Left lung (tissue), 10 donors: ENCODE measurements around the gene JUN. TPM values are rescaled to one million over a fixed set of nuclear protein-coding genes. Genes with fewer than 3 reads are reported as not detected.

ENCODE experiments used
- ATAC-seq: fragments of 200-7000 bp; cut with Tn5 transposase; one replicate; pipeline ENCODE4 v1.9.1; 2020; ENCODE audit warnings: moderate library complexity
- DNase-seq, 4 donors: peaks; one replicate each; pipeline ENCODE4 v3.0.0-alpha.2; 2013 to 2020
- H3K27ac ChIP-seq, 2 donors: fragments of 200-600 bp; sonication (generic) in 1 of 2; one replicate each; pipeline versions ENCODE4 v1.5.0 to v1.8.0; 2020 to 2021
- H3K27me3 ChIP-seq, 2 donors: fragments of 200-600 bp; sonication (generic) in 1 of 2; one replicate each; pipeline versions ENCODE4 v1.5.0 to v1.8.0; 2020 to 2021
- H3K36me3 ChIP-seq, 2 donors: fragments of 200-600 bp; sonication (generic) in 1 of 2; one replicate each; pipeline versions ENCODE4 v1.5.0 to v1.8.0; 2020 to 2021
- H3K4me1 ChIP-seq, 2 donors: fragments of 200-600 bp; one replicate each; pipeline ENCODE4 v1.8.0; 2021
- H3K4me3 ChIP-seq, 2 donors: fragments of 200-600 bp; sonication (generic) in 1 of 2; one replicate each; pipeline versions ENCODE4 v1.5.0 to v1.8.0; 2020 to 2021; ENCODE audit warnings: mild to moderate bottlenecking in 1 of 2
- H3K9me3 ChIP-seq, 2 donors: fragments of 200-600 bp; sonication (generic) in 1 of 2; one replicate each; pipeline versions ENCODE4 v1.5.0 to v1.8.0; 2020 to 2021
- CTCF ChIP-seq, 2 donors: fragments of 200-600 bp; sonication (generic) in 1 of 2; IDR thresholded peaks; one replicate each; pipeline versions ENCODE4 v1.5.0 to v1.8.0; 2021; ENCODE audit warnings: antibody characterized with exemption in 2 of 2
- intact Hi-C, 2 donors: fragments of 100-400 bp; cut with DNase I; formaldehyde crosslinking; loops; one replicate each; pipeline versions ENCODE4 v1.11.2 to v1.14.2; 2022
- polyA plus RNA-seq, 6 donors: library from polyadenylated mRNA; unstranded; fragments of 120-200 nt; gene quantifications; one replicate each; pipeline ENCODE4 v1.2.1, GENCODE V29; 2013; ENCODE audit not compliant: insufficient read length in 6 of 6
- total RNA-seq, 2 donors: library from RNA; stranded (reverse); fragmentation: NEBNext Ultra II Directional; extraction: Animal tissue kit (Norgen Biotek cat#: 25700); gene quantifications; one replicate each; pipeline ENCODE4 v1.2.1, GENCODE V29; 2021
- donor health status: DM: no; HTN: yes; CAD: no.
- donor health status: DM: no; HTN: no; CAD: no.

The JUN gene
- total and polyA plus RNA-seq, 8 donors, result 83.2 to 705 (median 174) TPM

- H3K4me1 ChIP-seq, result no peaks in the 10 kb centered on the region
- H3K27ac ChIP-seq, result no peak overlapping the region
- no peaks in the 10 kb centered on the region for H3K36me3 ChIP-seq
- H3K4me3 ChIP-seq, result no peak overlapping the region
- DNase-seq (no peak), ATAC-seq (no peak)
- no peaks in the 10 kb centered on the region for H3K27me3 ChIP-seq
- intact Hi-C loops, result no loop called here
- no peaks in the 10 kb centered on the region for H3K9me3 ChIP-seq
- TF ChIP-seq CTCF (IDR thresholded peaks at IDR 0.05), result no peak
Measured at GRCh38 chr1:58746757-58747156, 37.1 kb downstream of the JUN start.

- intact Hi-C loops, result no loop called here
- no peak for TF ChIP-seq CTCF (IDR thresholded peaks at IDR 0.05)
Measured at GRCh38 chr1:58746182-58746581, 37.7 kb downstream of the JUN start.

GRCh38 chr1:58745666-58746065 lies 38.2 kb downstream of the JUN start:
- Histone ChIP-seq H3K4me3 (no peak overlapping the region), H3K27ac (no peak overlapping the region), H3K4me1 (no peaks in the 10 kb centered on the region), H3K36me3 (no peaks in the 10 kb centered on the region), H3K27me3 (no peaks in the 10 kb centered on the region), H3K9me3 (no peaks in the 10 kb centered on the region)
- ATAC-seq (no peak), DNase-seq (no peak)
- no peak for TF ChIP-seq CTCF (IDR thresholded peaks at IDR 0.05)
- intact Hi-C loops, result no loop called here

More at GRCh38 chr1:58746182-58746581, 37.7 kb downstream of the JUN start:
- ATAC-seq (no peak), DNase-seq (no peak)
- H3K4me1 ChIP-seq, result no peaks in the 10 kb centered on the region
- no peaks in the 10 kb centered on the region for H3K9me3 ChIP-seq
- H3K27me3 ChIP-seq, result no peaks in the 10 kb centered on the region
- no peak overlapping the region for H3K27ac ChIP-seq
- H3K36me3 ChIP-seq, result no peaks in the 10 kb centered on the region
- no peak overlapping the region for H3K4me3 ChIP-seq

GRCh38 chr1:58745117-58745516 lies 38.7 kb downstream of the JUN start:
- no peak for TF ChIP-seq CTCF (IDR thresholded peaks at IDR 0.05)
- H3K4me1 ChIP-seq, result peaks cover 0 to 3% of the 10 kb centered on the region in 2 donors
- ATAC-seq (no peak), DNase-seq (no peak)
- no peaks in the 10 kb centered on the region for H3K36me3 ChIP-seq
- H3K27me3 ChIP-seq, result no peaks in the 10 kb centered on the region
- H3K27ac ChIP-seq, result no peak overlapping the region
- H3K4me3 ChIP-seq, result no peak overlapping the region
- no peaks in the 10 kb centered on the region for H3K9me3 ChIP-seq
- intact Hi-C loops, result no loop called here

GRCh38 chr1:58741678-58742553 lies 41.9 kb downstream of the JUN start:
- Histone ChIP-seq H3K27ac (no peak overlapping the region), H3K27me3 (no peaks in the 10 kb centered on the region), H3K4me3 (no peak overlapping the region), H3K4me1 (peaks cover 0 to 18% of the 10 kb centered on the region in 2 donors), H3K36me3 (no peaks in the 10 kb centered on the region), H3K9me3 (no peaks in the 10 kb centered on the region)
- no peak for TF ChIP-seq CTCF (IDR thresholded peaks at IDR 0.05)
- DNase-seq (no peak), ATAC-seq (no peak)
- intact Hi-C loops, result no loop called here
